HepG2 (cell line): ENCODE results near the gene FAM118A. TPM values are rescaled to one million over a fixed set of nuclear protein-coding genes. Genes with fewer than 3 reads are reported as not detected.
A peak's percentile ranks its signal among the peaks of the same experiment; 100 is the strongest.

Source experiments
- AGO2 ChIP-seq: fragments of 200-400 bp; formaldehyde crosslinking; optimal IDR thresholded peaks from 2 replicates; pipeline ENCODE3; 2017; ENCODE audit warnings: mild to moderate bottlenecking, low read depth, low read length, moderate library complexity
- ARID5B ChIP-seq: IDR thresholded peaks from 2 replicates; pipeline ENCODE4 v1.4.0; 2020; ENCODE audit warnings: mild to moderate bottlenecking, missing genetic modification reagents
- CHCHD3 ChIP-seq: sonication (generic); formaldehyde crosslinking; IDR thresholded peaks from 2 replicates; pipeline ENCODE4 v1.8.0; 2022; ENCODE audit warnings: mild to moderate bottlenecking, missing genetic modification reagents, moderate library complexity
- CREM ChIP-seq, 2 experiments: sonication (generic) in 1 of 2; formaldehyde crosslinking in 1 of 2; IDR thresholded peaks; 2 replicates each; pipeline versions ENCODE4 v1.4.0 to v1.6.1; 2016 to 2020; ENCODE audit warnings: antibody characterized with exemption in 1 of 2, mild to moderate bottlenecking in 1 of 2, missing genetic modification reagents in 1 of 2
- FOXP4 ChIP-seq: sonication (generic); formaldehyde crosslinking; IDR thresholded peaks from 2 replicates; pipeline ENCODE4 v1.4.0; 2020; ENCODE audit warnings: missing genetic modification reagents
- GATAD1 ChIP-seq: IDR thresholded peaks from 2 replicates; pipeline ENCODE4 v1.6.1; 2016; ENCODE audit warnings: missing genetic modification reagents, missing compliant biosample characterization
- GLMP ChIP-seq: sonication (generic); formaldehyde crosslinking; IDR thresholded peaks from 2 replicates; pipeline ENCODE4 v1.9.0; 2021; ENCODE audit warnings: missing genetic modification reagents, mild to moderate bottlenecking, borderline replicate concordance
- HOXA5 ChIP-seq: sonication (generic); formaldehyde crosslinking; IDR thresholded peaks from 2 replicates; pipeline ENCODE4 v1.4.0; 2020; ENCODE audit warnings: missing genetic modification reagents
- MIER3 ChIP-seq: IDR thresholded peaks from 2 replicates; pipeline ENCODE4 v1.6.1; 2016; ENCODE audit warnings: missing compliant biosample characterization, borderline replicate concordance
- MLX ChIP-seq: IDR thresholded peaks from 2 replicates; pipeline ENCODE4 v1.6.1; 2016
- MLXIP ChIP-seq: sonication (generic); formaldehyde crosslinking; IDR thresholded peaks from 2 replicates; pipeline ENCODE4 v1.9.0; 2021; ENCODE audit warnings: missing genetic modification reagents, borderline replicate concordance
- MTA3 ChIP-seq: sonication (generic); formaldehyde crosslinking; IDR thresholded peaks from 2 replicates; pipeline ENCODE4 v1.4.0; 2020; ENCODE audit warnings: missing genetic modification reagents
- PAF1 ChIP-seq: IDR thresholded peaks from 2 replicates; pipeline ENCODE4 v1.6.1; 2016; ENCODE audit warnings: missing genetic modification reagents, missing compliant biosample characterization
- SIX1 ChIP-seq: sonication (generic); formaldehyde crosslinking; IDR thresholded peaks from 2 replicates; pipeline ENCODE4 v1.4.0; 2020; ENCODE audit warnings: missing genetic modification reagents, borderline replicate concordance
- ZMAT3 ChIP-seq: sonication (generic); formaldehyde crosslinking; conservative IDR thresholded peaks from 2 replicates; pipeline ENCODE4 v1.7.0; 2021; ENCODE audit warnings: missing genetic modification reagents
- ZNF124 ChIP-seq: sonication (generic); formaldehyde crosslinking; IDR thresholded peaks from 2 replicates; pipeline ENCODE4 v1.4.0; 2020; ENCODE audit warnings: missing genetic modification reagents
- ZNF263 ChIP-seq: sonication (generic); formaldehyde crosslinking; IDR thresholded peaks from 2 replicates; pipeline ENCODE4 v1.4.0; 2020; ENCODE audit warnings: missing genetic modification reagents
- ZNF530 ChIP-seq: sonication (generic); formaldehyde crosslinking; IDR thresholded peaks from 2 replicates; pipeline ENCODE4 v1.5.0; 2020; ENCODE audit warnings: low read depth, mild to moderate bottlenecking, missing genetic modification reagents
- ZNF616 ChIP-seq: sonication (generic); formaldehyde crosslinking; IDR thresholded peaks from 2 replicates; pipeline ENCODE4 v1.5.0; 2020; ENCODE audit warnings: low read depth, mild to moderate bottlenecking, missing genetic modification reagents
- ZSCAN31 ChIP-seq: sonication (generic); formaldehyde crosslinking; IDR thresholded peaks from 2 replicates; pipeline ENCODE4 v1.5.0; 2020; ENCODE audit warnings: low read depth, mild to moderate bottlenecking, missing genetic modification reagents
- polyA plus RNA-seq, 8 experiments: library from polyadenylated mRNA; depleted of rRNA in 3 of 8; stranded (reverse) in 7 of 8; unstranded in 1 of 8; fragments of >200 nt; fragmentation: Illumina TruSeq in 4 of 8; extraction: Trizol in 4 of 8; gene quantifications; 2 replicates each; pipeline versions ENCODE4 v1.2.1 to v1.2.3, GENCODE V29; 2011 to 2016; ENCODE audit warnings: low read depth in 4 of 8, missing spikeins in 1 of 8, mixed read lengths in 1 of 8; ENCODE audit not compliant: insufficient read depth in 1 of 8
- total RNA-seq, 5 experiments: library from RNA; depleted of rRNA; stranded (reverse); fragments of >200 nt; fragmentation: Illumina TruSeq; extraction: Trizol; gene quantifications; 2 replicates each; pipeline ENCODE4 v1.2.3, GENCODE V29; 2016; ENCODE audit warnings: low read depth in 1 of 5

FAM118A gene
- total and polyA plus RNA-seq, 2 of the 13 experiments (the other 11 are each of a cell fraction or from before 2014, with no cell fraction given) = 36.7 to 48.2 TPM

GRCh38 chr22:45272498-45272897 is 37.2 kb upstream of the FAM118A start (continued):
- TF ChIP-seq CREM (IDR thresholded peaks at IDR 0.05) (peak; percentile 30; the same call in 1 of the 2 replicates), CREM (CRISPR knock-in tag; IDR thresholded peaks at IDR 0.05) (no peak), MTA3 (CRISPR knock-in tag) (no peak), CHCHD3 (no peak), AGO2 (peak; percentile 19), ARID5B (CRISPR knock-in tag) (no peak), MLX (CRISPR knock-in tag) (peak; percentile 52; the same call in 1 of the 2 replicates), GLMP (CRISPR knock-in tag) (no peak), ZNF530 (no peak), PAF1 (CRISPR knock-in tag) (no peak), MLXIP (no peak), SIX1 (CRISPR knock-in tag) (no peak), ZNF124 (no peak), GATAD1 (CRISPR knock-in tag) (peak; percentile 41; the same call in 1 of the 2 replicates), ZSCAN31 (CRISPR knock-in tag) (no peak), FOXP4 (peak; percentile 35; the same call in 1 of the 2 replicates), ZNF616 (CRISPR knock-in tag) (no peak), MIER3 (CRISPR knock-in tag) (no peak), ZNF263 (CRISPR knock-in tag) (peak; percentile 70), HOXA5 (CRISPR knock-in tag) (no peak), ZMAT3 (CRISPR knock-in tag) (no peak)
